GM12872 (cell line): ENCODE data around the gene PCDHGA11.
"Not testable (repeated sequence)": the region's sequence is repeated elsewhere in the genome, so short reads cannot be mapped to it uniquely, and the experiment has no call there.

ENCODE experiments used
- CTCF ChIP-seq: IDR thresholded peaks from 3 replicates; pipeline ENCODE4 v1.5.1; 2011; ENCODE audit warnings: low read depth, mild to moderate bottlenecking, low read length, moderate library complexity; ENCODE audit not compliant: insufficient read depth

The PCDHGA11 gene

DNA sequence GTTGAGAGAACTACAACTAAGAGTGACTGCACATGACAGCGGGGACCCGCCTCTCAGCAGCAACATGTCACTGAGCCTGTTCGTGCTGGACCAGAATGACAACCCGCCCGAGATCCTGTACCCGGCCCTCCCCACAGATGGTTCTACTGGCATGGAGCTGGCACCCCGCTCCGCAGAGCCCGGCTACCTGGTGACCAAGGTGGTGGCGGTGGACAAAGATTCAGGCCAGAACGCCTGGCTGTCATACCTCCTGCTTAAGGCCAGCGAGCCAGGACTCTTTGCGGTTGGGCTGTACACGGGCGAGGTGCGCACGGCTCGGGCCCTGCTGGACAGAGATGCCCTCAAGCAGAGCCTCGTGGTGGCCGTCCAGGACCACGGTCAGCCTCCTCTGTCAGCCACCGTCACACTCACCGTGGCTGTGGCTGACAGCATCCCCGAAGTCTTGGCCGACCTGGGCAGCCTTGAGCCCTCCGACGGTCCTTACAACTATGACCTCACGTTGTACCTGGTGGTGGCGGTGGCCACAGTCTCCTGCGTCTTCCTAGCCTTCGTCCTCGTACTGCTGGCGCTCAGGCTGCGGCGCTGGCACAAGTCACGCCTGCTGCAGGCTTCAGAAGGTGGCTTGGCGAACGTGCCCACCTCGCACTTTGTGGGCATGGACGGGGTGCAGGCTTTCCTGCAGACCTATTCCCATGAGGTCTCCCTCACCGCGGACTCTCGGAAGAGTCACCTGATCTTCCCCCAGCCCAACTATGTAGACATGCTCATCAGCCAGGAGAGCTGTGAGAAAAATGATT lies 36.2 kb upstream of the PCDHGA11 start:
- no peak for TF ChIP-seq CTCF

- not testable (repeated sequence) for TF ChIP-seq CTCF
Observed at GRCh38 chr5:141387557-141388311, 33.1 kb upstream of the PCDHGA11 start, which contains the start of gene PCDHGB4. PCDHGB4 (plus strand) TSS chr5:141387698; CDS start chr5:141387885, 187 bp downstream.

GRCh38 chr5:141388661-141389060 lies 32.2 kb upstream of the PCDHGA11 start:
- no peak for TF ChIP-seq CTCF

DNA sequence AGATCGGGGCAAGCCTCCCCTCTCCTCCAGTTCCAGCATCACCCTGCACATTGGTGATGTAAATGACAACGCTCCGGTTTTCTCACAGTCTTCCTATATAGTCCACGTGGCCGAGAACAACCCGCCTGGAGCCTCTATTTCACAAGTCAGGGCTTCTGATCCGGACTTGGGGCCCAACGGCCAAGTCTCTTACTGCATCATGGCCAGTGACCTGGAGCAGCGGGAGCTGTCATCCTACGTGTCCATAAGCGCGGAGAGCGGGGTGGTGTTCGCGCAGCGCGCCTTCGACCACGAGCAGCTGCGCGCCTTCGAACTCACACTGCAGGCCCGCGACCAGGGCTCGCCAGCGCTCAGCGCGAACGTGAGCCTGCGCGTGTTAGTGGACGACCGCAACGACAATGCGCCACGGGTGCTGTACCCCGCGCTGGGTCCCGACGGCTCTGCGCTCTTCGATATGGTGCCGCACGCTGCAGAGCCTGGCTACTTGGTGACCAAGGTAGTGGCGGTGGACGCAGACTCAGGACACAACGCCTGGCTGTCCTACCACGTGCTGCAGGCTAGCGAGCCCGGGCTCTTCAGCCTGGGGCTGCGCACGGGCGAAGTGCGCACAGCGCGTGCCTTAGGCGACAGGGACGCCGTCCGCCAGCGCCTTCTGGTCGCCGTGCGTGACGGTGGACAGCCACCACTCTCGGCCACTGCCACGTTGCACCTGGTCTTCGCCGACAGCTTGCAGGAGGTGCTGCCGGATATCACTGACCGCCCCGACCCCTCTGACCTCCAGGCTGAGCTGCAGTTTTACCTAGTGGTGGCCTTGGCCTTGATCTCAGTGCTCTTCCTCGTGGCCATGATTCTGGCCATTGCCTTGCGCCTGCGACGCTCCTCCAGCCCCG lies 31.5 kb upstream of the PCDHGA11 start:
- TF ChIP-seq CTCF = no peak

GRCh38 chr5:141392429-141393198 lies 28.2 kb upstream of the PCDHGA11 start, which contains the start of gene PCDHGA8:
PCDHGA8 (plus strand) TSS chr5:141392633; CDS start chr5:141392814, 181 bp downstream.
- 0 out of 3 replicates have a peak, but pooled peaks have one; percentile 12 for TF ChIP-seq CTCF

DNA sequence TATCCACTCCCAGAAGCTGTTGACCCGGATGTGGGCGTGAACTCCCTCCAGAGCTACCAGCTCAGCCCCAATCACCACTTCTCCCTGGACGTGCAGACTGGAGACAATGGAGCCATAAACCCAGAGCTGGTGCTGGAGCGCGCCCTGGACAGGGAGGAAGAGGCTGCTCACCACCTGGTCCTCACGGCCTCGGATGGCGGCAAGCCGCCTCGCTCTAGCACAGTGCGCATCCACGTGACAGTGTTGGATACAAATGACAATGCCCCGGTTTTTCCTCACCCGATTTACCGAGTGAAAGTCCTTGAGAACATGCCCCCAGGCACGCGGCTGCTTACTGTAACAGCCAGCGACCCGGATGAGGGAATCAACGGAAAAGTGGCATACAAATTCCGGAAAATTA lies 27.6 kb upstream of the PCDHGA11 start:
- TF ChIP-seq CTCF = no peak
